Neural crest cell (in vitro differentiated cells): ENCODE results near the gene CKAP2L. TPM values are rescaled to one million over a fixed set of nuclear protein-coding genes. Genes with fewer than 3 reads are reported as not detected.
A peak's percentile ranks its signal among the peaks of the same experiment; 100 is the strongest.

Experiments
- DNase-seq: peaks from one replicate; pipeline ENCODE4 v3.0.0; 2021; ENCODE audit warnings: low read depth, mixed read lengths, low spot score
- H3K27ac Mint-ChIP-seq: one replicate; pipeline ENCODE4 v1.8.0; 2021; ENCODE audit warnings: mild to moderate bottlenecking, mixed read lengths; ENCODE audit not compliant: unreplicated experiment
- H3K27me3 Mint-ChIP-seq: 2 replicates; pipeline ENCODE4 v1.8.0; 2021; ENCODE audit warnings: low read depth, mild to moderate bottlenecking, mixed read lengths
- H3K36me3 Mint-ChIP-seq: 2 replicates; pipeline ENCODE4 v1.8.0; 2021; ENCODE audit warnings: low read depth, mild to moderate bottlenecking, mixed read lengths
- H3K4me1 Mint-ChIP-seq: 2 replicates; pipeline ENCODE4 v1.8.0; 2021; ENCODE audit warnings: mixed read lengths
- H3K4me3 Mint-ChIP-seq: one replicate; pipeline ENCODE4 v1.8.0; 2021; ENCODE audit warnings: mild to moderate bottlenecking, mixed read lengths
- H3K9me3 Mint-ChIP-seq: 2 replicates; pipeline ENCODE4 v1.8.0; 2021; ENCODE audit warnings: mixed read lengths
- CTCF ChIP-seq: fragments of 200-600 bp; sonication (generic); conservative IDR thresholded peaks from 2 replicates; pipeline ENCODE4 v1.5.0; 2021; ENCODE audit warnings: antibody characterized with exemption, mild to moderate bottlenecking
- total RNA-seq: library from RNA; stranded (reverse); gene quantifications from 2 replicates; pipeline ENCODE4 v1.2.1, GENCODE V29; 2021

CKAP2L gene
- total RNA-seq, 1 donor from 2014 or later, result 27.4 TPM

GRCh38 chr2:112790305-112790704 is 25.9 kb upstream of the CKAP2L start:
- DNase-seq, result no peak
- no peak for TF ChIP-seq CTCF
- H3K27ac Mint-ChIP-seq, result peak overlapping the region; percentile 40
- H3K4me1 Mint-ChIP-seq, result peaks cover 4% of the 10 kb centered on the region
- peaks cover 9% of the 10 kb centered on the region for H3K9me3 Mint-ChIP-seq
- no peaks in the 10 kb centered on the region for H3K27me3 Mint-ChIP-seq
- peaks cover 3% of the 10 kb centered on the region for H3K36me3 Mint-ChIP-seq
- H3K4me3 Mint-ChIP-seq, result no peak overlapping the region

GRCh38 chr2:112789186-112789585 is 24.8 kb upstream of the CKAP2L start:
- Mint-ChIP-seq H3K9me3 (peaks cover 9% of the 10 kb centered on the region), H3K36me3 (peaks cover 3% of the 10 kb centered on the region), H3K27me3 (no peaks in the 10 kb centered on the region), H3K4me1 (peaks cover 9% of the 10 kb centered on the region), H3K27ac (peak overlapping the region; percentile 75), H3K4me3 (no peak overlapping the region)
- no peak for TF ChIP-seq CTCF
- DNase-seq, result no peak

- peaks cover 14% of the 10 kb centered on the region for H3K4me1 Mint-ChIP-seq
- no peak overlapping the region for H3K27ac Mint-ChIP-seq
- no peak for TF ChIP-seq CTCF
- no peak for DNase-seq
- H3K9me3 Mint-ChIP-seq, result peaks cover 9% of the 10 kb centered on the region
- no peaks in the 10 kb centered on the region for H3K27me3 Mint-ChIP-seq
- no peak overlapping the region for H3K4me3 Mint-ChIP-seq
- peaks cover 3% of the 10 kb centered on the region for H3K36me3 Mint-ChIP-seq
Observed at GRCh38 chr2:112788653-112789052, 24.2 kb upstream of the CKAP2L start.

GRCh38 chr2:112787729-112788393 is 23.5 kb upstream of the CKAP2L start:
- TF ChIP-seq CTCF, result no peak
- H3K4me3 Mint-ChIP-seq, result no peak overlapping the region
- H3K4me1 Mint-ChIP-seq, result peaks cover 16% of the 10 kb centered on the region
- H3K9me3 Mint-ChIP-seq, result peaks cover 5% of the 10 kb centered on the region
- H3K36me3 Mint-ChIP-seq, result peaks cover 3% of the 10 kb centered on the region
- no peaks in the 10 kb centered on the region for H3K27me3 Mint-ChIP-seq
- no peak overlapping the region for H3K27ac Mint-ChIP-seq
- no peak for DNase-seq

GRCh38 chr2:112787294-112787693 is 22.9 kb upstream of the CKAP2L start:
- H3K9me3 Mint-ChIP-seq, result peaks cover 5% of the 10 kb centered on the region
- H3K4me3 Mint-ChIP-seq, result no peak overlapping the region
- H3K27me3 Mint-ChIP-seq, result no peaks in the 10 kb centered on the region
- no peak overlapping the region for H3K27ac Mint-ChIP-seq
- DNase-seq, result no peak
- peaks cover 3% of the 10 kb centered on the region for H3K36me3 Mint-ChIP-seq
- TF ChIP-seq CTCF, result no peak
- peaks cover 16% of the 10 kb centered on the region for H3K4me1 Mint-ChIP-seq
